ENCODE data around the gene CD8A.

Gene CD8A

DNA sequence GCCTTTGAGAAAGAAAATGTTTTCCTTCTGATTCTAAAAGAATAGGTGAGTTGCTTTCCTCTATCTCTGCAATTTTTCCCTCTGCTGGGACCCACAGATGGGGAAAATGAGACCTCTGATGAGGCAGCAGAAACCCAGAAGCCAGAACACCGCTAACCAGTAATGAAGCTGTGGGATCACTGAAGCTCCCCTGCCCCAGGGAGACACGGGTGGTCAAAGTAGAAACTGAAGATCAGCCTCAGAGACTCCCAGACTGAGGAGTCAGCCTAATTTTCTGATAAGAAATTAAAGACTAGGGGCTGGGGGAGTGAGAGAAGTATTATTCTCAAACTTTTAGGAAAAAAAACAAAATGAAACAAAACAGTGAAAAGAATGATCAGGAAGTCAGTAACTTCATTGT lies 40.8 kb upstream of the CD8A start (continued):
- TF ChIP-seq, protein P1, sequence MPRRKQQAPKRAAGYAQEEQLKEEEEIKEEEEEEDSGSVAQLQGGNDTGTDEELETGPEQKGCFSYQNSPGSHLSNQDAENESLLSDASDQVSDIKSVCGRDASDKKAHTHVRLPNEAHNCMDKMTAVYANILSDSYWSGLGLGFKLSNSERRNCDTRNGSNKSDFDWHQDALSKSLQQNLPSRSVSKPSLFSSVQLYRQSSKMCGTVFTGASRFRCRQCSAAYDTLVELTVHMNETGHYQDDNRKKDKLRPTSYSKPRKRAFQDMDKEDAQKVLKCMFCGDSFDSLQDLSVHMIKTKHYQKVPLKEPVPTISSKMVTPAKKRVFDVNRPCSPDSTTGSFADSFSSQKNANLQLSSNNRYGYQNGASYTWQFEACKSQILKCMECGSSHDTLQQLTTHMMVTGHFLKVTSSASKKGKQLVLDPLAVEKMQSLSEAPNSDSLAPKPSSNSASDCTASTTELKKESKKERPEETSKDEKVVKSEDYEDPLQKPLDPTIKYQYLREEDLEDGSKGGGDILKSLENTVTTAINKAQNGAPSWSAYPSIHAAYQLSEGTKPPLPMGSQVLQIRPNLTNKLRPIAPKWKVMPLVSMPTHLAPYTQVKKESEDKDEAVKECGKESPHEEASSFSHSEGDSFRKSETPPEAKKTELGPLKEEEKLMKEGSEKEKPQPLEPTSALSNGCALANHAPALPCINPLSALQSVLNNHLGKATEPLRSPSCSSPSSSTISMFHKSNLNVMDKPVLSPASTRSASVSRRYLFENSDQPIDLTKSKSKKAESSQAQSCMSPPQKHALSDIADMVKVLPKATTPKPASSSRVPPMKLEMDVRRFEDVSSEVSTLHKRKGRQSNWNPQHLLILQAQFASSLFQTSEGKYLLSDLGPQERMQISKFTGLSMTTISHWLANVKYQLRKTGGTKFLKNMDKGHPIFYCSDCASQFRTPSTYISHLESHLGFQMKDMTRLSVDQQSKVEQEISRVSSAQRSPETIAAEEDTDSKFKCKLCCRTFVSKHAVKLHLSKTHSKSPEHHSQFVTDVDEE (CRISPR knock-in tag; IDR thresholded peaks at IDR 0.05), result no peak

DNA sequence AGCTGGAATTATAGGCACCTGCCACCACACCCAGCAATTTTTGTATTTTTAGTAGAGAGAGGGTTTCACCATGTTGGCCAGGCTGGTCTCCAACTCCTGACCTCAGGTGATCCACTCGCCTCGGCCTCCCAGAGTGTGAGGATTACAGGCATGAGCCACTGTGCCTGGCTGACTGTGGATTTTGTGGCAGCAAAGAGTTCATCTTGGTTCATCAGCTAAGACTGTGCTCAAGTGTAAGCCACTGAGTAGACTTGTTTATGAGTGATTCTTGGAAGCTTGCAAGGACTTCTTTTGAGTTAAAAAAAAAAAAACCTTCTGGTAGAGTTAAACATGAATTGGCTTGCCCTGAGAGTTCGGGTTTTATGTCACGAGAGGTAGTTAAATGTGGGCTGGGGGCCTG lies 36.2 kb upstream of the CD8A start:
- ATAC-seq, result no peak

DNA sequence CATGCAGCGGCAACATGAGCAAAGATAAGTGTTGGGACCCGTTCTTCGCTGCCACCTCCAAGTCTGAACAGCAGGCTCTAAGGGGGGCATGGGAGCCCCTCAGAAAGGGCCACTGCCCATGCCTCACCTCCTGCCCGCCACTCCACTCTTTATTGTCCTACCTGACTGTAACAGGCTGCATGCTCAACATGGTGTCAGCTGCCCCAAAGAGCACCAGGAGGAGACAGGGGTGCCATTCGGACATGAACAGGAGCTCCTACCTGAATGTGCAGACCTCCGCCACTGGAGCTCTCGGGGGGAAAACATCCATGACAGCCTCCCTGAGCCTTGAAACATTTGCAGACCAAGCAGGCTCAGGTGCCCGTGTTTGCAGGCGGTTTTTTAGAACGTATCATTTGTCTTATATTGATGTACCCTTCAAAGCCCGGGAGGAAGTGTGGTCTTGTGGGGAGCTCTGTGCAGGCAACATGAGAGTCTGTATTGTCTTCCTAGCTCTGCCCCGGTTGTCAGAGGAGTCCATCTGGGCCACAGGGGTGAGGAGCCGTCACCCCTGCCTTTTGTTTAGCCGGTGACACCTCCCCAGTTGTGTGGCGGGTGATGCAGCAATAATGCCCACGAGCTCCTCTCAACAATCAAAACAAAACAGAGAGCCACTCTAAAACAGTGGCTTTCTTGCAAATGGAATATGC lies 35.1 kb upstream of the CD8A start:
- ATAC-seq, result no peak
- TF ChIP-seq, protein P2, sequence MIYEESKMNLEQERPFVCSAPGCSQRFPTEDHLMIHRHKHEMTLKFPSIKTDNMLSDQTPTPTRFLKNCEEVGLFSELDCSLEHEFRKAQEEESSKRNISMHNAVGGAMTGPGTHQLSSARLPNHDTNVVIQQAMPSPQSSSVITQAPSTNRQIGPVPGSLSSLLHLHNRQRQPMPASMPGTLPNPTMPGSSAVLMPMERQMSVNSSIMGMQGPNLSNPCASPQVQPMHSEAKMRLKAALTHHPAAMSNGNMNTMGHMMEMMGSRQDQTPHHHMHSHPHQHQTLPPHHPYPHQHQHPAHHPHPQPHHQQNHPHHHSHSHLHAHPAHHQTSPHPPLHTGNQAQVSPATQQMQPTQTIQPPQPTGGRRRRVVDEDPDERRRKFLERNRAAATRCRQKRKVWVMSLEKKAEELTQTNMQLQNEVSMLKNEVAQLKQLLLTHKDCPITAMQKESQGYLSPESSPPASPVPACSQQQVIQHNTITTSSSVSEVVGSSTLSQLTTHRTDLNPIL (CRISPR knock-in tag; IDR thresholded peaks at IDR 0.05; ENCODE audit: low read depth), result no peak
- no peak for TF ChIP-seq OSR1 (CRISPR knock-in tag; IDR thresholded peaks at IDR 0.05)
- TF ChIP-seq, protein P3, sequence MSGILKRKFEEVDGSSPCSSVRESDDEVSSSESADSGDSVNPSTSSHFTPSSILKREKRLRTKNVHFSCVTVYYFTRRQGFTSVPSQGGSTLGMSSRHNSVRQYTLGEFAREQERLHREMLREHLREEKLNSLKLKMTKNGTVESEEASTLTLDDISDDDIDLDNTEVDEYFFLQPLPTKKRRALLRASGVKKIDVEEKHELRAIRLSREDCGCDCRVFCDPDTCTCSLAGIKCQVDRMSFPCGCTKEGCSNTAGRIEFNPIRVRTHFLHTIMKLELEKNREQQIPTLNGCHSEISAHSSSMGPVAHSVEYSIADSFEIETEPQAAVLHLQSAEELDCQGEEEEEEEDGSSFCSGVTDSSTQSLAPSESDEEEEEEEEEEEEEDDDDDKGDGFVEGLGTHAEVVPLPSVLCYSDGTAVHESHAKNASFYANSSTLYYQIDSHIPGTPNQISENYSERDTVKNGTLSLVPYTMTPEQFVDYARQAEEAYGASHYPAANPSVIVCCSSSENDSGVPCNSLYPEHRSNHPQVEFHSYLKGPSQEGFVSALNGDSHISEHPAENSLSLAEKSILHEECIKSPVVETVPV (CRISPR knock-in tag; IDR thresholded peaks at IDR 0.05), result no peak
- TF ChIP-seq GLIS3 (CRISPR knock-in tag; IDR thresholded peaks at IDR 0.05), result no peak
- TF ChIP-seq ARNTL (CRISPR knock-in tag; IDR thresholded peaks at IDR 0.05; ENCODE audit: borderline replicate concordance, low read depth), result no peak
- no peak for TF ChIP-seq PPARA (CRISPR knock-in tag; IDR thresholded peaks at IDR 0.05; ENCODE audit: borderline replicate concordance)
- no peak for TF ChIP-seq TCF4 (CRISPR knock-in tag; IDR thresholded peaks at IDR 0.05; ENCODE audit: borderline replicate concordance)
- no peak for TF ChIP-seq ZC3H10 (CRISPR knock-in tag; IDR thresholded peaks at IDR 0.05)
- no peak for TF ChIP-seq ESRRG (CRISPR knock-in tag; IDR thresholded peaks at IDR 0.05)
- no peak for TF ChIP-seq ISL1 (CRISPR knock-in tag; IDR thresholded peaks at IDR 0.05)
- TF ChIP-seq, protein P4, sequence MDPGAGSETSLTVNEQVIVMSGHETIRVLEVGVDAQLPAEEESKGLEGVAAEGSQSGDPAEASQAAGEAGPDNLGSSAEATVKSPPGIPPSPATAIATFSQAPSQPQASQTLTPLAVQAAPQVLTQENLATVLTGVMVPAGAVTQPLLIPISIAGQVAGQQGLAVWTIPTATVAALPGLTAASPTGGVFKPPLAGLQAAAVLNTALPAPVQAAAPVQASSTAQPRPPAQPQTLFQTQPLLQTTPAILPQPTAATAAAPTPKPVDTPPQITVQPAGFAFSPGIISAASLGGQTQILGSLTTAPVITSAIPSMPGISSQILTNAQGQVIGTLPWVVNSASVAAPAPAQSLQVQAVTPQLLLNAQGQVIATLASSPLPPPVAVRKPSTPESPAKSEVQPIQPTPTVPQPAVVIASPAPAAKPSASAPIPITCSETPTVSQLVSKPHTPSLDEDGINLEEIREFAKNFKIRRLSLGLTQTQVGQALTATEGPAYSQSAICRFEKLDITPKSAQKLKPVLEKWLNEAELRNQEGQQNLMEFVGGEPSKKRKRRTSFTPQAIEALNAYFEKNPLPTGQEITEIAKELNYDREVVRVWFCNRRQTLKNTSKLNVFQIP (CRISPR knock-in tag; IDR thresholded peaks at IDR 0.05; ENCODE audit: borderline replicate concordance, low read depth), result no peak
- TF ChIP-seq, protein P1 (CRISPR knock-in tag; IDR thresholded peaks at IDR 0.05), result no peak
- TF ChIP-seq, protein P5, sequence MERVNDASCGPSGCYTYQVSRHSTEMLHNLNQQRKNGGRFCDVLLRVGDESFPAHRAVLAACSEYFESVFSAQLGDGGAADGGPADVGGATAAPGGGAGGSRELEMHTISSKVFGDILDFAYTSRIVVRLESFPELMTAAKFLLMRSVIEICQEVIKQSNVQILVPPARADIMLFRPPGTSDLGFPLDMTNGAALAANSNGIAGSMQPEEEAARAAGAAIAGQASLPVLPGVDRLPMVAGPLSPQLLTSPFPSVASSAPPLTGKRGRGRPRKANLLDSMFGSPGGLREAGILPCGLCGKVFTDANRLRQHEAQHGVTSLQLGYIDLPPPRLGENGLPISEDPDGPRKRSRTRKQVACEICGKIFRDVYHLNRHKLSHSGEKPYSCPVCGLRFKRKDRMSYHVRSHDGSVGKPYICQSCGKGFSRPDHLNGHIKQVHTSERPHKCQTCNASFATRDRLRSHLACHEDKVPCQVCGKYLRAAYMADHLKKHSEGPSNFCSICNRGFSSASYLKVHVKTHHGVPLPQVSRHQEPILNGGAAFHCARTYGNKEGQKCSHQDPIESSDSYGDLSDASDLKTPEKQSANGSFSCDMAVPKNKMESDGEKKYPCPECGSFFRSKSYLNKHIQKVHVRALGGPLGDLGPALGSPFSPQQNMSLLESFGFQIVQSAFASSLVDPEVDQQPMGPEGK (CRISPR knock-in tag; IDR thresholded peaks at IDR 0.05; ENCODE audit: borderline replicate concordance), result no peak
- no peak for TF ChIP-seq ZFP30 (CRISPR knock-in tag; IDR thresholded peaks at IDR 0.05)
- no peak for TF ChIP-seq SNAI2 (CRISPR knock-in tag; IDR thresholded peaks at IDR 0.05)

More for the DNA sequence above, 36.2 kb upstream of the CD8A start:
- no peak for TF ChIP-seq ZNF70 (CRISPR knock-in tag; IDR thresholded peaks at IDR 0.05)
- no peak for TF ChIP-seq ZNF565 (CRISPR knock-in tag; conservative IDR thresholded peaks at IDR 0.05; ENCODE audit: low read depth)
- TF ChIP-seq ARNTL (CRISPR knock-in tag; IDR thresholded peaks at IDR 0.05; ENCODE audit: borderline replicate concordance, low read depth), result no peak
- no peak for TF ChIP-seq TCF4 (CRISPR knock-in tag; IDR thresholded peaks at IDR 0.05; ENCODE audit: borderline replicate concordance)
- no peak for TF ChIP-seq RARB (CRISPR knock-in tag; IDR thresholded peaks at IDR 0.05)
- TF ChIP-seq, protein P2 (CRISPR knock-in tag; IDR thresholded peaks at IDR 0.05; ENCODE audit: low read depth), result no peak
- TF ChIP-seq ZFP30 (CRISPR knock-in tag; IDR thresholded peaks at IDR 0.05), result no peak
- no peak for TF ChIP-seq ZNF8 (CRISPR knock-in tag; IDR thresholded peaks at IDR 0.05)
- no peak for TF ChIP-seq SNAI2 (CRISPR knock-in tag; IDR thresholded peaks at IDR 0.05)

Data from SK-N-SH treated with all-trans-retinoic acid at 6 μM for 48 hours (cell line).